AG04449 (cell line): ENCODE measurements around the gene PPP2CA.
"Not testable (repeated sequence)": the region's sequence is repeated elsewhere in the genome, so short reads cannot be mapped to it uniquely, and the experiment has no call there.

Experiments used
- CTCF ChIA-PET: fragments of 350-600 bp; formaldehyde crosslinking; extraction: SDS; loops from one replicate; lab custom pipeline; 2021; ENCODE audit warnings: antibody characterized with exemption; lab: Yijun Ruan, JAX
- POLR2A ChIA-PET: fragments of 400-600, 350-600 bp; formaldehyde crosslinking; extraction: SDS; loops from one replicate; lab custom pipeline; 2020; ENCODE audit warnings: antibody characterized with exemption, inconsistent platforms; lab: Yijun Ruan, JAX
- DNase-seq: peaks from one replicate; pipeline ENCODE4 v3.0.0-alpha.2; 2010; ENCODE audit warnings: low read depth, low spot score
- H3K4me3 ChIP-seq: 2 replicates; pipeline ENCODE4 v1.5.1; 2011; ENCODE audit warnings: low read depth, mild to moderate bottlenecking, control low read depth, low read length
- CTCF ChIP-seq: IDR thresholded peaks from one replicate; pipeline ENCODE4 v1.5.1; 2011; ENCODE audit warnings: mild to moderate bottlenecking, moderate library complexity, low read length, control low read depth, inconsistent platforms; ENCODE audit not compliant: insufficient read depth; ENCODE audit errors: missing control alignments

Gene PPP2CA

GRCh38 chr5:134161513-134162395, 64.1 kb downstream of the PPP2CA start:
- TF ChIP-seq CTCF, result no peak
- ChIA-PET POLR2A (interaction anchor here (1.8 kb wide), 1 partner anchor 15 kb away, joined by 9 read pairs; the partner anchor contains the start of gene SKP1), CTCF (interaction anchor here (0.6 to 32.3 kb wide), 7 partner anchors 11 to 126 kb away, joined by 3 to 659 read pairs (median 3); partner anchors contain the start of gene SKP1)
- no peak for DNase-seq
- no peak overlapping the region for H3K4me3 ChIP-seq

GRCh38 chr5:134153657-134154056, 72.2 kb downstream of the PPP2CA start:
- TF ChIP-seq CTCF, result no peak
- ChIA-PET POLR2A (interaction anchor here (1.0 to 1.1 kb wide), 2 partner anchors 10 to 23 kb away, joined by 3 to 8 read pairs; partner anchors contain the start of gene SKP1), CTCF (interaction anchor here (0.7 to 36.5 kb wide), 5 partner anchors 15 to 111 kb away, joined by 3 to 1500 read pairs (median 8); no protein-coding TSS in a partner anchor)

GRCh38 chr5:134153241-134153640, 72.6 kb downstream of the PPP2CA start:
- ChIA-PET CTCF (interaction anchor here (0.7 to 36.5 kb wide), 6 partner anchors 11 to 111 kb away, joined by 3 to 1500 read pairs (median 6); no protein-coding TSS in a partner anchor), POLR2A (interaction anchor here (0.9 to 1.1 kb wide), 3 partner anchors 10 to 24 kb away, joined by 3 to 8 read pairs (median 4); partner anchors contain the start of gene SKP1)
- TF ChIP-seq CTCF, result no peak
- DNase-seq, result no peak
- H3K4me3 ChIP-seq, result no peak overlapping the region

More at GRCh38 chr5:134153657-134154056, 72.2 kb downstream of the PPP2CA start:
- no peak overlapping the region for H3K4me3 ChIP-seq
- DNase-seq, result no peak

GRCh38 chr5:134152173-134152832, 73.6 kb downstream of the PPP2CA start:
- not testable (repeated sequence) for H3K4me3 ChIP-seq, DNase-seq
- ChIA-PET CTCF (interaction anchor here (1.0 to 36.5 kb wide), 6 partner anchors 12 to 126 kb away, joined by 3 to 1500 read pairs (median 8); no protein-coding TSS in a partner anchor), POLR2A (interaction anchor here (0.6 to 0.9 kb wide), 3 partner anchors 12 to 24 kb away, joined by 3 to 5 read pairs (median 4); partner anchors contain the start of gene SKP1)

- no peak for TF ChIP-seq CTCF
- ChIA-PET POLR2A (interaction anchor here (0.7 kb wide), 1 partner anchor 14 kb away, joined by 3 read pairs; no protein-coding TSS in a partner anchor), CTCF (interaction anchor here (2.1 to 36.5 kb wide), 4 partner anchors 18 to 125 kb away, joined by 6 to 1500 read pairs (median 335); no protein-coding TSS in a partner anchor)
- no peak overlapping the region for H3K4me3 ChIP-seq
- no peak for DNase-seq
Observed at GRCh38 chr5:134151723-134152122, 74.2 kb downstream of the PPP2CA start.
